HEK293 (cell line): ENCODE results near the gene GPD1.

ENCODE experiments used
- CTCF ChIA-PET: fragments of 350-600 bp; formaldehyde crosslinking; extraction: SDS; loops from one replicate; lab custom pipeline; 2021; ENCODE audit warnings: antibody characterized with exemption; lab: Yijun Ruan, JAX
- POLR2A ChIA-PET: fragments of 300-600 bp; formaldehyde crosslinking; extraction: SDS; loops from one replicate; lab custom pipeline; 2020; ENCODE audit warnings: antibody characterized with exemption, inconsistent platforms; lab: Yijun Ruan, JAX
- H3K27ac ChIP-seq: fragments of 200-500 bp; sonication (Bioruptor generic); 2 replicates; pipeline ENCODE4 v1.5.1; 2014; ENCODE audit warnings: low read depth, low read length, control low read depth, inconsistent platforms; ENCODE audit errors: extremely low read depth
- H3K36me3 ChIP-seq, 2 experiments: fragments of 200-500 bp in 1 of 2; sonication (Bioruptor generic) in 1 of 2; 1 replicate in 1 of 2; 2 replicates in 1 of 2; pipeline ENCODE4 v1.5.1; 2014 to 2017; ENCODE audit warnings: inconsistent platforms in 2 of 2, low read length in 2 of 2; ENCODE audit not compliant: control insufficient read depth in 2 of 2, insufficient read depth in 1 of 2
- H3K4me1 ChIP-seq: fragments of 200-500 bp; sonication (Bioruptor generic); 2 replicates; pipeline ENCODE4 v1.5.1; 2014; ENCODE audit warnings: mild to moderate bottlenecking, low read length, inconsistent platforms; ENCODE audit not compliant: control insufficient read depth, insufficient read depth
- H3K4me3 ChIP-seq: 2 replicates; pipeline ENCODE4 v1.5.1; 2011; ENCODE audit warnings: low read depth, mild to moderate bottlenecking, control low read depth, low read length, moderate library complexity
- H3K9me3 ChIP-seq: fragments of 200-500 bp; sonication (Bioruptor generic); 2 replicates; pipeline ENCODE4 v1.5.1; 2014; ENCODE audit warnings: low read depth, low read length, inconsistent platforms; ENCODE audit not compliant: control insufficient read depth, insufficient read depth
- AEBP2 ChIP-seq: fragments of 450-650 bp; formaldehyde crosslinking; IDR thresholded peaks from 2 replicates; pipeline ENCODE4 v1.5.1; 2016; ENCODE audit warnings: missing biosample characterization, missing genetic modification characterization, borderline replicate concordance
- BCL11A ChIP-seq: fragments of 450-650 bp; formaldehyde crosslinking; IDR thresholded peaks from 2 replicates; pipeline ENCODE4 v1.5.1; 2016; ENCODE audit warnings: low read depth, missing biosample characterization, missing genetic modification characterization
- EGR2 ChIP-seq: fragments of 450-650 bp; formaldehyde crosslinking; IDR thresholded peaks from 2 replicates; pipeline ENCODE4 v1.5.1; 2016; ENCODE audit warnings: low read depth, missing biosample characterization, missing genetic modification characterization
- ELK4 ChIP-seq: IDR thresholded peaks from 2 replicates; pipeline ENCODE4 v1.6.1; 2011; ENCODE audit warnings: mild to moderate bottlenecking, low read depth, low read length, borderline replicate concordance
- KLF7 ChIP-seq: fragments of 450-650 bp; formaldehyde crosslinking; IDR thresholded peaks from 2 replicates; pipeline ENCODE4 v1.5.1; 2016; ENCODE audit warnings: missing biosample characterization, missing genetic modification characterization, borderline replicate concordance
- MEIS1 ChIP-seq: sonication (generic); formaldehyde crosslinking; IDR thresholded peaks from 2 replicates; pipeline ENCODE4 v1.8.1; 2022; ENCODE audit warnings: missing genetic modification reagents, mild to moderate bottlenecking, borderline replicate concordance
- PRDM2 ChIP-seq: fragments of 450-650 bp; formaldehyde crosslinking; IDR thresholded peaks from 2 replicates; pipeline ENCODE4 v1.5.1; 2016; ENCODE audit warnings: missing biosample characterization, missing genetic modification characterization, borderline replicate concordance
- PRDM4 ChIP-seq: fragments of 450-650 bp; formaldehyde crosslinking; IDR thresholded peaks from 2 replicates; pipeline ENCODE4 v1.5.1; 2017; ENCODE audit warnings: missing biosample characterization, missing genetic modification characterization
- RBAK ChIP-seq: fragments of 450-650 bp; formaldehyde crosslinking; IDR thresholded peaks from 2 replicates; pipeline ENCODE4 v1.5.1; 2016; ENCODE audit warnings: missing biosample characterization, missing genetic modification characterization
- SALL2 ChIP-seq: fragments of 450-650 bp; formaldehyde crosslinking; IDR thresholded peaks from 2 replicates; pipeline ENCODE4 v1.5.0; 2017; ENCODE audit warnings: missing biosample characterization, mild to moderate bottlenecking, missing genetic modification characterization, borderline replicate concordance
- YY2 ChIP-seq: fragments of 450-650 bp; formaldehyde crosslinking; IDR thresholded peaks from 2 replicates; pipeline ENCODE4 v1.5.1; 2016; ENCODE audit warnings: missing biosample characterization, missing genetic modification characterization
- ZBTB26 ChIP-seq: fragments of 450-650 bp; formaldehyde crosslinking; optimal IDR thresholded peaks from 2 replicates; pipeline ENCODE3; 2016; ENCODE audit warnings: missing biosample characterization, mild to moderate bottlenecking, missing genetic modification characterization
- ZEB2 ChIP-seq: fragments of 450-650 bp; formaldehyde crosslinking; IDR thresholded peaks from 2 replicates; pipeline ENCODE4 v1.5.1; 2016; ENCODE audit warnings: missing biosample characterization, missing genetic modification characterization
- ZNF133 ChIP-seq: fragments of 450-650 bp; formaldehyde crosslinking; IDR thresholded peaks from 2 replicates; pipeline ENCODE4 v1.5.1; 2016; ENCODE audit warnings: missing biosample characterization, missing genetic modification characterization
- ZNF146 ChIP-seq: fragments of 450-650 bp; formaldehyde crosslinking; IDR thresholded peaks from 2 replicates; pipeline ENCODE4 v1.5.1; 2016; ENCODE audit warnings: missing biosample characterization, missing genetic modification characterization
- ZNF23 ChIP-seq: fragments of 450-650 bp; formaldehyde crosslinking; IDR thresholded peaks from 2 replicates; pipeline ENCODE4 v1.5.1; 2016; ENCODE audit warnings: missing biosample characterization, missing genetic modification characterization, borderline replicate concordance
- ZNF24 ChIP-seq: fragments of 450-650 bp; formaldehyde crosslinking; IDR thresholded peaks from 2 replicates; pipeline ENCODE4 v1.5.1; 2016; ENCODE audit warnings: missing biosample characterization, missing genetic modification characterization
- ZNF404 ChIP-seq: fragments of 450-650 bp; formaldehyde crosslinking; IDR thresholded peaks from 2 replicates; pipeline ENCODE4 v1.5.1; 2017; ENCODE audit warnings: missing biosample characterization, missing genetic modification characterization
- ZNF514 ChIP-seq: fragments of 450-650 bp; formaldehyde crosslinking; IDR thresholded peaks from 2 replicates; pipeline ENCODE4 v1.5.1; 2016; ENCODE audit warnings: missing biosample characterization, missing genetic modification characterization
- ZNF521 ChIP-seq: fragments of 450-650 bp; formaldehyde crosslinking; IDR thresholded peaks from 2 replicates; pipeline ENCODE4 v1.5.1; 2017; ENCODE audit warnings: missing biosample characterization, mild to moderate bottlenecking, missing genetic modification characterization
- ZNF555 ChIP-seq: fragments of 450-650 bp; formaldehyde crosslinking; conservative IDR thresholded peaks from 2 replicates; pipeline ENCODE4 v1.5.1; 2017; ENCODE audit warnings: missing biosample characterization, mild to moderate bottlenecking, missing genetic modification characterization, inconsistent platforms
- ZNF558 ChIP-seq: fragments of 450-650 bp; formaldehyde crosslinking; IDR thresholded peaks from 2 replicates; pipeline ENCODE4 v1.5.1; 2016; ENCODE audit warnings: missing biosample characterization, missing genetic modification characterization
- ZNF560 ChIP-seq: fragments of 450-650 bp; formaldehyde crosslinking; IDR thresholded peaks from 2 replicates; pipeline ENCODE4 v1.5.1; 2017; ENCODE audit warnings: missing biosample characterization, missing genetic modification characterization, borderline replicate concordance
- ZNF600 ChIP-seq: fragments of 450-650 bp; formaldehyde crosslinking; IDR thresholded peaks from 2 replicates; pipeline ENCODE4 v1.5.1; 2016; ENCODE audit warnings: missing biosample characterization, missing genetic modification characterization
- ZNF624 ChIP-seq: fragments of 450-650 bp; formaldehyde crosslinking; IDR thresholded peaks from 2 replicates; pipeline ENCODE4 v1.5.1; 2017; ENCODE audit warnings: missing biosample characterization, missing genetic modification characterization
- ZNF776 ChIP-seq: fragments of 450-650 bp; formaldehyde crosslinking; IDR thresholded peaks from 2 replicates; pipeline ENCODE4 v1.5.0; 2017; ENCODE audit warnings: missing biosample characterization, missing genetic modification characterization, borderline replicate concordance
- ZNF843 ChIP-seq: fragments of 450-650 bp; formaldehyde crosslinking; IDR thresholded peaks from 2 replicates; pipeline ENCODE4 v1.5.1; 2016; ENCODE audit warnings: missing biosample characterization, missing genetic modification characterization

Gene GPD1

GRCh38 chr12:50089730-50090129 lies 14.1 kb upstream of the GPD1 start (continued):
- TF ChIP-seq PRDM2 (tag by site-specific recombination): no peak
- no peak for TF ChIP-seq ZNF776 (tag by site-specific recombination)
- TF ChIP-seq ZNF521 (tag by site-specific recombination): no peak
- no peak for TF ChIP-seq ZNF558
- no peak for TF ChIP-seq ZNF404 (tag by site-specific recombination)
- TF ChIP-seq AEBP2: no peak
- no peak for TF ChIP-seq ZNF624 (tag by site-specific recombination)
- no peak for TF ChIP-seq ZBTB26 (tag by site-specific recombination)
- TF ChIP-seq ZNF146 (tag by site-specific recombination): no peak
- TF ChIP-seq ZNF600 (tag by site-specific recombination): no peak
- TF ChIP-seq ZEB2 (tag by site-specific recombination): no peak
- no peak for TF ChIP-seq KLF7 (tag by site-specific recombination)
- no peak for TF ChIP-seq ZNF23 (tag by site-specific recombination)

GRCh38 chr12:50090391-50090790 lies 13.4 kb upstream of the GPD1 start:
- POLR2A ChIA-PET: interaction anchor here (0.7 to 1.7 kb wide), 2 partner anchors 22 to 149 kb away, joined by 4 read pairs; partner anchors contain the start of gene COX14
- Histone ChIP-seq H3K4me3 (no peak overlapping the region), H3K36me3 (peaks cover 75 to 92% of the 10 kb centered on the region in 2 experiments), H3K27ac (no peak overlapping the region), H3K9me3 (no peaks in the 10 kb centered on the region), H3K4me1 (no peaks in the 10 kb centered on the region)
- CTCF ChIA-PET: interaction anchor here (0.6 to 3.5 kb wide), 5 partner anchors 11 to 1161 kb away, joined by 3 to 53 read pairs (median 9); partner anchors contain the start of gene COX14
- TF ChIP-seq ZNF555 (tag by site-specific recombination): no peak
- no peak for TF ChIP-seq ZNF133 (tag by site-specific recombination)
- TF ChIP-seq YY2 (tag by site-specific recombination): no peak
- TF ChIP-seq RBAK (tag by site-specific recombination): no peak
- no peak for TF ChIP-seq ZNF514 (tag by site-specific recombination)
- no peak for TF ChIP-seq ZNF24
- no peak for TF ChIP-seq EGR2
- no peak for TF ChIP-seq MEIS1
- no peak for TF ChIP-seq SALL2
- no peak for TF ChIP-seq ELK4
- TF ChIP-seq PRDM4 (tag by site-specific recombination): no peak
- no peak for TF ChIP-seq BCL11A
- TF ChIP-seq ZNF560 (tag by site-specific recombination): no peak
- TF ChIP-seq ZNF843: no peak
